AG10803 (cell line): ENCODE results near the gene CDC42.
"Not testable (repeated sequence)": the region's sequence is repeated elsewhere in the genome, so short reads cannot be mapped to it uniquely, and the experiment has no call there.

Experiments used
- DNase-seq: peaks from one replicate; pipeline ENCODE4 v3.0.0; 2010; ENCODE audit warnings: low read depth
- H3K4me3 ChIP-seq: 2 replicates; pipeline ENCODE4 v1.5.1; 2011; ENCODE audit warnings: mild to moderate bottlenecking, low read length, control low read depth
- TF ChIP-seq, protein P1 (sequence below): conservative IDR thresholded peaks from 2 replicates; pipeline ENCODE4 v1.5.1; 2011; ENCODE audit warnings: mild to moderate bottlenecking, low read length, control low read depth, inconsistent platforms

The CDC42 gene

DNA sequence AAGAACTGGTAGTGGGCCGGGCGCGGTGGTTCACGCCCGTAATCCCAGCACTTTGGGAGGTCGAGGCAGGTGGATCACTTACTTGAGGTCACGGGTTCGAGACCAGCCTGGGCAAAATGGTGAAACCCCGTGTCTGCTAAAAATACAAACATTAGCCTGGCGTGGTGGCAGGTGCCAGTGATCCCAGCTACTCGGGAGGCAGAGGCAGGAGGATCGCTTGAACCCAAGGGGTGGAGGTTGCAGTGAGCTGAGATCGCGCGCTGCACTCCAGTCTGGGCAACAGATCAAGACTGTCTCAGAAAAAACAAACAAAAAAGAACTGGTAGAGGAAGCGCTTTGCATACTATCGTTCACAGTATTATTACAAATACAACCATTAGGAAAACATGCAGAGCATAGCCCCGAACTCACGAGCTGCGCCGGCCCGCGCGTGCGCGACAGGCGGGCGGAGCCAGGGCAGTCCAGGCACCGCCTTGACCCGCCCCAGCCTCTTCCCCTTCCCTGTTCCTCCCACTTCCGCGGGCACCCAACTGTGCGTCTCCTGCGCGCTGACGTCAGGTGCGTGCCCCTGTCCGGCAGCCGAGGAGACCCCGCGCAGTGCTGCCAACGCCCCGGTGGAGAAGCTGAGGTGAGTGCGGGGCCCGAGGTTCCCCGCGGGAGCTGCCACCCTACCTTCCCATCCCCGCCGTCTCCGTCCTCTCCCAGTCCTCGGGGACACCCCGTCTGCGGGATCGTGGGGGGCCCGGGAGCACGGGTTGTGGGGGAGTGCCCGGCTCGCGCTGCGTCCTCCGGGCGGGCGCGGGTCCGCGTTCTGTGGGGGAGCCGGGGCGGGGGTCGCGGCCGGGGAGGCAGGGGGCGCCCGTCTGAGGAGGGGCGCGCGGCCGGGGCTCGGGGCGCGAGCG is at the start of gene CDC42:
CDC42 (plus strand) TSS at position 595 of the 902 bp plus-strand sequence. CDS start 25,770 bp downstream, outside the sequence.
- H3K4me3 ChIP-seq: peak within 1 kb of the TSS; percentile 76
- TF ChIP-seq, protein P1, sequence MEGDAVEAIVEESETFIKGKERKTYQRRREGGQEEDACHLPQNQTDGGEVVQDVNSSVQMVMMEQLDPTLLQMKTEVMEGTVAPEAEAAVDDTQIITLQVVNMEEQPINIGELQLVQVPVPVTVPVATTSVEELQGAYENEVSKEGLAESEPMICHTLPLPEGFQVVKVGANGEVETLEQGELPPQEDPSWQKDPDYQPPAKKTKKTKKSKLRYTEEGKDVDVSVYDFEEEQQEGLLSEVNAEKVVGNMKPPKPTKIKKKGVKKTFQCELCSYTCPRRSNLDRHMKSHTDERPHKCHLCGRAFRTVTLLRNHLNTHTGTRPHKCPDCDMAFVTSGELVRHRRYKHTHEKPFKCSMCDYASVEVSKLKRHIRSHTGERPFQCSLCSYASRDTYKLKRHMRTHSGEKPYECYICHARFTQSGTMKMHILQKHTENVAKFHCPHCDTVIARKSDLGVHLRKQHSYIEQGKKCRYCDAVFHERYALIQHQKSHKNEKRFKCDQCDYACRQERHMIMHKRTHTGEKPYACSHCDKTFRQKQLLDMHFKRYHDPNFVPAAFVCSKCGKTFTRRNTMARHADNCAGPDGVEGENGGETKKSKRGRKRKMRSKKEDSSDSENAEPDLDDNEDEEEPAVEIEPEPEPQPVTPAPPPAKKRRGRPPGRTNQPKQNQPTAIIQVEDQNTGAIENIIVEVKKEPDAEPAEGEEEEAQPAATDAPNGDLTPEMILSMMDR: no peak
- DNase-seq: peak; percentile 95

GRCh38 chr1:22002875-22003274 is 49.6 kb upstream of the CDC42 start:
- H3K4me3 ChIP-seq, DNase-seq: not testable (repeated sequence)

- H3K4me3 ChIP-seq, DNase-seq: not testable (repeated sequence)
Measured at GRCh38 chr1:22003959-22004358, 48.5 kb upstream of the CDC42 start.

DNA sequence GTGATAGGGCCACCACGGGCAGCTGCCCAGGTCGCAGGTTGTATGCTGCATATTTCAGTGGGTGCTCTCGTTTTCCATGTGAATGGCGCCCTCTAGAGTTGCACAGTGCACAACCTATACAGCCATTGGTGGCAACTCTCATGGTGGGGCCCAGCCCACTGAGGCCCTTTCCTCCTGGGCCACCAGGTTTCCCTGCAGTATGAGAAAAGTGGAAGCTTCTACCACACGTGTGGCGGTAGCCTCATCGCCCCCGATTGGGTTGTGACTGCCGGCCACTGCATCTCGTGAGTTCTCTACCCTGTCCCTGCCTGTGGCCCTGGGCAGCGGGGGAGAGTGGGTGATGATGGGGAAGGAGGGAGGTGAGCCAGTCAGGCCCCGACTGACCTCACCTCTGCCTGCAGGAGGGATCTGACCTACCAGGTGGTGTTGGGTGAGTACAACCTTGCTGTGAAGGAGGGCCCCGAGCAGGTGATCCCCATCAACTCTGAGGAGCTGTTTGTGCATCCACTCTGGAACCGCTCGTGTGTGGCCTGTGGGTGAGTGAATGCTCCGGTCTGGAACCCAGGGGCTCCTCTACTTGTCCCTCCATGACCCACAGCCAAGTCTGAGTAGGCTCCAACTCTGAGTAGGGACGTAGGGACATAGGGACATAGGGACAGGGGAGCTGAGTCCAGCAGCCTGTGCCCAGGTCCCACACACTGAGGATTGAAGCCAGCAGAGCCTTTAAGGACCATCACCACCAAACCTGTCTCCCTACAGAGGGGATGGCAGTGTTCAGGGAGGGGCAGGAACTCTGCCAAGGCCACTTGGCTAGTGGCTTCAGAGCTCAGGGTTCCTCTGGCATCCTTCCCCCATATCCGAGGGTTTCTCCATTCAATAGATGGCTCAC is 47.0 kb upstream of the CDC42 start:
- TF ChIP-seq, protein P1: peak; percentile 38
- not testable (repeated sequence) for H3K4me3 ChIP-seq
- DNase-seq: peak; percentile 13

DNA sequence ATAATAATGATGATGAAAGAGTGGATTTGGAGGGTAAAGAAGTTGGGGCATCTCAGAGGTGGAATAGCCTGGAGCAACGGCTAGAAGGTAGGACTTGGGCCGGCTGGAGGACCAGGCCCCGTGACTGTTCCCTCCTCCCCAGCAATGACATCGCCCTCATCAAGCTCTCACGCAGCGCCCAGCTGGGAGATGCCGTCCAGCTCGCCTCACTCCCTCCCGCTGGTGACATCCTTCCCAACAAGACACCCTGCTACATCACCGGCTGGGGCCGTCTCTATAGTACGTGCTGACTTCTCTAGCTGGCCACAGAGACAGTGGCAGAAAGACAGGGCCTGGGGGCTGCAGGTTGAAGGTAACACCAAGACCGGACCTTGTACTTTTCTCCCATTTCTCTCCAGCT is 45.8 kb upstream of the CDC42 start:
- DNase-seq, H3K4me3 ChIP-seq: not testable (repeated sequence)

DNA sequence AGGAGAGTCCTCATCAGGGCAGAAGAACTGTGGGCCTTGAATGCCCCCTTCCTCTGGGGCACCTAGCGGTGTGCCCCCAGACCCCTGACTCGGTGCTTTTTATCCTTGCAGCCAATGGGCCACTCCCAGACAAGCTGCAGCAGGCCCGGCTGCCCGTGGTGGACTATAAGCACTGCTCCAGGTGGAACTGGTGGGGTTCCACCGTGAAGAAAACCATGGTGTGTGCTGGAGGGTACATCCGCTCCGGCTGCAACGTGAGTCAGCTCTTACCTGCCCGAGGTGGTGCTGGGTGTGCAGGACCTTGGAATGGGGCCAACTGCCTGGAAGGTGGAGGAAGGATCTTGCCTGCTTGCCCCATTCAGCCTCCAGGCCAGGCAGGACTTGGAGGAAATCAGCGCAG is 45.2 kb upstream of the CDC42 start:
- not testable (repeated sequence) for H3K4me3 ChIP-seq, DNase-seq

- not testable (repeated sequence) for H3K4me3 ChIP-seq, DNase-seq
Measured at GRCh38 chr1:22009566-22009965, 42.9 kb upstream of the CDC42 start.

GRCh38 chr1:22012752-22013151 is 39.8 kb upstream of the CDC42 start:
- H3K4me3 ChIP-seq, DNase-seq: not testable (repeated sequence)

GRCh38 chr1:22014575-22015206 is 37.8 kb upstream of the CDC42 start:
- H3K4me3 ChIP-seq, DNase-seq: not testable (repeated sequence)

DNA sequence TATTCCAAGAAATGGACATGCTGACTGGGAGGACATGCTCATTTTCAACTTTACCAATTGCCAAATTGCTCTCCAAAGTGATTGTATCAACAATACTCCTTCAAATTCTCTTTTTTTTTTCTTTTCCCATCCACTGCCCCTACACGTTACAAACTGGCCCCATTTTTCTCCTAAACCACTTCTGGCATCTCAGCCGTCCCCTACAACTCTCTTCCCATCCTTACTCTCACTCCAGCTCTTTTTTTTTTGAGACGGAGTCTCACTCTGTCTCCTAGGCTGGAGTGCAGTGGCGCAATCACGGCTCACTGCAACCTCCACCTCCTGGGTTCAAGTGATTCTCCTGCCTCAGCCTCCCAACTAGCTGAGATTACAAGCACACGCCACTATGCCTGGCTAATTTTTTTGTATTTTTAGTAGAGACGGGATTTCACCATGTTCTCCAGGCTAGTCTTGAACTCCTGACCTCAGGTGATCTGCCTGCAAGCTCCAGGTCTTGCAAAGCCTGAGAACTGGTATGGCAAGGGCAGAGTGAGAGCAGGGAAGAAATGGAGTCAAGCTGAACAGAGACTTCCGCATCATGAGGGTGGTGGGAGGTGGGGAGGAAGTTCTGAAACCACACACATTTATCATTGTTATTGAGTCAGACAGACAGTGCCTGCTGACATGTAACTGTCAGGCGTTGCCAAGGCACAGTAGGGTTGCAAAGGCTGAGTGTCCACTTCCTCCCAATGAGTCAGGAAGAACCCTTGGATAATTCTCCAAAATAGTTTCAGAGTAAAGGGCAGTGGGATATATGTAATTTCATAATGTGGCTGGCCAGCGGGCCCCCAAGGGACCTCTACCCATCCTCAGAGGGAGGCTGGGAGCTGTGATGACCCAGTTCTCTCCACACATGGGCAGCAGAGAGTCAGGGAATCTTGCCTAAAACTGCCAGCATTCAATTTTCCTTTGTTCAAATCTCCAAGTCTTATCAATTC is 33.6 kb upstream of the CDC42 start:
- TF ChIP-seq, protein P1: peak; percentile 61
- no peak overlapping the region for H3K4me3 ChIP-seq
- peak; percentile 90 for DNase-seq
